Left ventricle myocardium inferior (tissue), 1 donor: ENCODE data around the gene ELMOD2. TPM values are rescaled to one million over a fixed set of nuclear protein-coding genes. Genes with fewer than 3 reads are reported as not detected.

Experiments
- DNase-seq: peaks from one replicate; pipeline ENCODE4 v3.0.0-alpha.2; 2020
- H3K27ac ChIP-seq: fragments of 200-600 bp; replicated peaks from 2 replicates; pipeline ENCODE4 v1.8.0; 2021
- H3K27me3 ChIP-seq: fragments of 200-600 bp; 2 replicates; pipeline ENCODE4 v1.8.0; 2021; ENCODE audit warnings: low read depth
- H3K36me3 ChIP-seq: fragments of 200-600 bp; 2 replicates; pipeline ENCODE4 v1.8.0; 2021
- H3K4me1 ChIP-seq: fragments of 200-600 bp; 2 replicates; pipeline ENCODE4 v1.8.0; 2021
- H3K4me3 ChIP-seq: fragments of 200-600 bp; 2 replicates; pipeline ENCODE4 v1.8.0; 2021; ENCODE audit warnings: mild to moderate bottlenecking, moderate library complexity
- H3K9me3 ChIP-seq: fragments of 200-600 bp; replicated peaks from 2 replicates; pipeline ENCODE4 v1.8.0; 2021
- intact Hi-C: fragments of 100-400 bp; cut with micrococcal nuclease; formaldehyde crosslinking; loops from one replicate; pipeline ENCODE4 v1.11.0; 2022
- total RNA-seq: library from RNA; stranded (reverse); fragmentation: NEBNext Ultra II Directional; extraction: Animal tissue kit (Norgen Biotek cat#: 25700); gene quantifications from one replicate; pipeline ENCODE4 v1.2.1, GENCODE V29; 2021
- TF ChIP-seq, protein P1 (sequence below): fragments of 200-600 bp; IDR thresholded peaks from 2 replicates; pipeline ENCODE4 v1.8.0; 2021; ENCODE audit warnings: antibody characterized with exemption, mild to moderate bottlenecking, borderline replicate concordance
- donor health status: DM: no; HTN: yes; CAD: no; lungs with severe emphysema.

ELMOD2 gene
- total RNA-seq, 1 donor from 2014 or later: 16.8 TPM

- intact Hi-C loops: no loop called here
Observed at GRCh38 chr4:140533951-140534480, 10.0 kb downstream of the ELMOD2 start.

DNA sequence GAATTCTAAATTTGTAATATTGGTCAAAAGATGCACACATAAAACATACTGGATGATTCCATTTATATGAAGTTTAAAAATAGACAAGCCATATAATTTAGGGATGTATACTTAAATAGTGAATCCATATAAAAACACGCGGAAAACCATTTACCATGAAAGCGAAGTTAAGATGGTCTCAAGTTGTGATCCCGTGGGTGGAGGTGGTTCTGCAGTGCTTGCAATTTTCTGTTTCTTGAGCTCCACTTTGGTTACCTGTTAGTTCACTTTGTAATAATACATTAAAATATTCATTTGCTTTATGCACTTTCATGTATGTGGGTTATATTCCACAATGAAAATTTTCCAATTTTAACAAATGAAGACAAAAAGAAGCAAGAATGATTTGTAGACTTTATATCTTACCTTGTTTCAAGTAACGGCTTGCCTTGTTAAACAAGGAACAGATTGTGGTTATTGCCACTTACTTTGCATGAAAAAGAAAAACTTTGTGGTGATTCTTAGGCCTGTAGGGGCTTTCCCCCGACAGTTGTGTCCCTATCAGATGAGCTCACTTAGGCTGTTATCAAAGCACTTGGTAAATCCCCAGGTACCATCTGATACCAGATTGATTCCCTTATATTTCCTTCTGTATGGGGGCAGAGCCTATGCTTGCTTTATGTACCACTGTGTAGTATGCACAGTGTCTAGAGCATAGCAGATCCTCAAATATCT is 32.6 kb downstream of the ELMOD2 start:
- no peak overlapping the region for H3K4me3 ChIP-seq
- no peak overlapping the region for H3K27ac ChIP-seq
- intact Hi-C loops: no loop called here
- TF ChIP-seq, protein P1, sequence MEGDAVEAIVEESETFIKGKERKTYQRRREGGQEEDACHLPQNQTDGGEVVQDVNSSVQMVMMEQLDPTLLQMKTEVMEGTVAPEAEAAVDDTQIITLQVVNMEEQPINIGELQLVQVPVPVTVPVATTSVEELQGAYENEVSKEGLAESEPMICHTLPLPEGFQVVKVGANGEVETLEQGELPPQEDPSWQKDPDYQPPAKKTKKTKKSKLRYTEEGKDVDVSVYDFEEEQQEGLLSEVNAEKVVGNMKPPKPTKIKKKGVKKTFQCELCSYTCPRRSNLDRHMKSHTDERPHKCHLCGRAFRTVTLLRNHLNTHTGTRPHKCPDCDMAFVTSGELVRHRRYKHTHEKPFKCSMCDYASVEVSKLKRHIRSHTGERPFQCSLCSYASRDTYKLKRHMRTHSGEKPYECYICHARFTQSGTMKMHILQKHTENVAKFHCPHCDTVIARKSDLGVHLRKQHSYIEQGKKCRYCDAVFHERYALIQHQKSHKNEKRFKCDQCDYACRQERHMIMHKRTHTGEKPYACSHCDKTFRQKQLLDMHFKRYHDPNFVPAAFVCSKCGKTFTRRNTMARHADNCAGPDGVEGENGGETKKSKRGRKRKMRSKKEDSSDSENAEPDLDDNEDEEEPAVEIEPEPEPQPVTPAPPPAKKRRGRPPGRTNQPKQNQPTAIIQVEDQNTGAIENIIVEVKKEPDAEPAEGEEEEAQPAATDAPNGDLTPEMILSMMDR: no peak
- peaks cover 9% of the 10 kb centered on the region for H3K36me3 ChIP-seq
- H3K4me1 ChIP-seq: no peaks in the 10 kb centered on the region
- H3K9me3 ChIP-seq: no peaks in the 10 kb centered on the region
- DNase-seq: no peak
- no peaks in the 10 kb centered on the region for H3K27me3 ChIP-seq

More at GRCh38 chr4:140533951-140534480, 10.0 kb downstream of the ELMOD2 start:
- H3K4me1 ChIP-seq: peaks cover 11% of the 10 kb centered on the region
- TF ChIP-seq, protein P1: no peak
- DNase-seq: no peak
- no peaks in the 10 kb centered on the region for H3K9me3 ChIP-seq
- H3K27me3 ChIP-seq: no peaks in the 10 kb centered on the region
- peaks cover 33% of the 10 kb centered on the region for H3K36me3 ChIP-seq
- H3K4me3 ChIP-seq: no peak overlapping the region
- no peak overlapping the region for H3K27ac ChIP-seq

DNA sequence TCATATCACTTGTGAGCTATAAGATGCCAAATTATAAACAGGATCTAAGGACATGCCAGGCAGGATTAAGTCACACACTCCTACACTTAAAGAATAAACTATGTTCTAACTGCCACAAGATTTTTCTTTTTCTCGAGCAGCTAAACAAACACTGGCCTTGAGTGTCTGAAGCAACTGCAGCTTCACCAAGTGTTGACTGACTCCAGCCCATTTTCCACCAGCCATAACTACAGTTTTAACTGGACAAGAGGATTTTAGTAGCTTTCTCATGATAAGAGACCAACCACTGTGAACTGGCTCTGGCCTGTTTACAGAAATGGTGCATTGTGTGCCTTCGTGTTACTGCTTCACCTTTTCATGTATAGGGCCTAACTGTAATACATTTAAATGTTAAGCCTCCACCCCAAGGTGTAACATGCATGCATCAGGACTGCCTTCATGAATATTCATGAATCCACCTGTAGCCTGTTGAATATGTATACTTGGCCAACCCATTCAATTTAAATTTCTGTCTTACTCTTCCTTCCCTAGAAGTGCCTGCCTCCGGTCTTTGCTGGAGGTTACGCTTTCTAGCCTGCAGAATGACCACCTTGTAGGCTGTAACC is 34.0 kb downstream of the ELMOD2 start:
- intact Hi-C loops: no loop called here
- Histone ChIP-seq H3K4me1 (no peaks in the 10 kb centered on the region), H3K4me3 (no peak overlapping the region), H3K27me3 (no peaks in the 10 kb centered on the region), H3K27ac (no peak overlapping the region), H3K9me3 (no peaks in the 10 kb centered on the region), H3K36me3 (peaks cover 4% of the 10 kb centered on the region)
- TF ChIP-seq, protein P1: no peak
- no peak for DNase-seq

DNA sequence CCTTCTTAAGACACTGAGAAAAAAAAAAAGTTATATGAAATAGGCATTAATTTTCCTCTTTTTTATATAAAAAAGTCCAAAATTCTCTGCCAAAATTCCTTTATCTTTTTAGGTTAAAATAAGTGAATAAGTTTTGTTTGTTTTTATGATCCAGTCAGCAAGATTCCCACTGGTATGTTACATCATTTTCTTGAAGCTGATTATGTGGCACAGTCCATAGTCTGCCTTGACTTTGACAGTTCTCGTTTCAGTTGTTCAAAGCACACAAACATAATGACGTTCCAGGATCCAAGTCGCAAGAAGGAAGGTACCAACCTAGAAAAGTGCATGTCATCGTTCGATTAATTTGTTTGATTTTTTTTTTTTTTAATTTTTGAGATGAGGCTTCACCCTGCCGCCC is 35.7 kb downstream of the ELMOD2 start:
- TF ChIP-seq, protein P1: no peak
- no peak for DNase-seq
- intact Hi-C loops: no loop called here
- Histone ChIP-seq H3K27ac (no peak overlapping the region), H3K4me3 (no peak overlapping the region), H3K36me3 (no peaks in the 10 kb centered on the region), H3K9me3 (no peaks in the 10 kb centered on the region), H3K4me1 (no peaks in the 10 kb centered on the region), H3K27me3 (no peaks in the 10 kb centered on the region)

GRCh38 chr4:140568507-140569306 is 44.7 kb downstream of the ELMOD2 start, which contains the start of gene UCP1:
Gene UCP1 (minus strand): TSS chr4:140568961. CDS start chr4:140568729, 232 bp downstream.
- peaks cover 13% of the 10 kb centered on the region for H3K9me3 ChIP-seq
- H3K27me3 ChIP-seq: peaks cover 64% of the 10 kb centered on the region
- H3K4me3 ChIP-seq: peak within 1 kb of the TSS; percentile 70
- intact Hi-C loops: no loop called here
- TF ChIP-seq, protein P1: no peak
- no peaks in the 10 kb centered on the region for H3K36me3 ChIP-seq
- H3K4me1 ChIP-seq: peaks cover 22% of the 10 kb centered on the region
- DNase-seq: peak; percentile 14
- no peak within 1 kb of the TSS for H3K27ac ChIP-seq
